CD8-positive, alpha-beta memory T cell (primary cell): ENCODE results near the gene WNK2. TPM values are rescaled to one million over a fixed set of nuclear protein-coding genes. Genes with fewer than 3 reads are reported as not detected.

Source experiments
- CTCF ChIA-PET: fragments of 350-600 bp; sonication (Branson Sonifier 250); formaldehyde crosslinking; loops from one replicate; lab custom pipeline; 2021; ENCODE audit warnings: antibody characterized with exemption; lab: Charles Lee
- POLR2A ChIA-PET: fragments of 350-600 bp; sonication (Branson Sonifier 250); formaldehyde crosslinking; loops from one replicate; lab custom pipeline; 2021; ENCODE audit warnings: antibody characterized with exemption; lab: Charles Lee
- DNase-seq, 5 donors: peaks; one replicate each; pipeline versions ENCODE4 v3.0.0 to v3.0.0-alpha.2; 2020 to 2022; ENCODE audit warnings: mixed read lengths in 1 of 5
- H3K27ac ChIP-seq: one replicate; pipeline ENCODE4 v1.7.0; 2013; ENCODE audit warnings: low read depth, mild to moderate bottlenecking, low read length, moderate library complexity
- H3K27me3 ChIP-seq: 2 replicates; pipeline ENCODE4 v1.7.0; 2013; ENCODE audit warnings: low read length, mild to moderate bottlenecking; ENCODE audit not compliant: insufficient read depth, poor library complexity, severe bottlenecking
- H3K36me3 ChIP-seq: 2 replicates; pipeline ENCODE4 v1.7.0; 2013; ENCODE audit warnings: mild to moderate bottlenecking, low read length, moderate library complexity; ENCODE audit not compliant: insufficient read depth
- H3K4me1 ChIP-seq: 2 replicates; pipeline ENCODE4 v1.7.0; 2013; ENCODE audit warnings: mild to moderate bottlenecking, low read length, moderate library complexity; ENCODE audit not compliant: insufficient read depth
- H3K4me3 ChIP-seq: 2 replicates; pipeline ENCODE4 v1.7.0; 2013; ENCODE audit warnings: mild to moderate bottlenecking, low read length
- H3K9me3 ChIP-seq: 2 replicates; pipeline ENCODE4 v1.7.0; 2013; ENCODE audit warnings: mild to moderate bottlenecking, low read length
- H3K27ac Mint-ChIP-seq, 8 donors: one replicate each; pipeline ENCODE4 v1.8.0; 2020 to 2021; ENCODE audit warnings: mixed read lengths in 8 of 8, mild to moderate bottlenecking in 6 of 8, inconsistent platforms in 3 of 8, moderate library complexity in 3 of 8
- H3K27me3 Mint-ChIP-seq, 2 donors: one replicate each; pipeline ENCODE4 v1.8.0; 2020 to 2021; ENCODE audit warnings: mixed read lengths in 2 of 2, mild to moderate bottlenecking in 1 of 2, moderate library complexity in 1 of 2
- H3K36me3 Mint-ChIP-seq, 3 donors: one replicate each; pipeline ENCODE4 v1.8.0; 2020 to 2021; ENCODE audit warnings: mixed read lengths in 3 of 3, inconsistent platforms in 1 of 3, mild to moderate bottlenecking in 1 of 3
- H3K4me1 Mint-ChIP-seq, 3 donors: one replicate each; pipeline ENCODE4 v1.8.0; 2020 to 2021; ENCODE audit warnings: mixed read lengths in 3 of 3, inconsistent platforms in 1 of 3, mild to moderate bottlenecking in 1 of 3
- H3K4me3 Mint-ChIP-seq, 7 donors: one replicate each; pipeline ENCODE4 v1.8.0; 2020 to 2021; ENCODE audit warnings: mixed read lengths in 7 of 7, mild to moderate bottlenecking in 6 of 7, moderate library complexity in 4 of 7, inconsistent platforms in 2 of 7
- H3K9me3 Mint-ChIP-seq, 5 donors: one replicate each; pipeline ENCODE4 v1.8.0; 2020 to 2022; ENCODE audit warnings: mixed read lengths in 5 of 5, mild to moderate bottlenecking in 3 of 5, moderate library complexity in 2 of 5, inconsistent platforms in 1 of 5
- polyA plus RNA-seq: library from polyadenylated mRNA; unstranded; fragments of 300-500 nt; fragmentation: Illumina TruSeq; gene quantifications from one replicate; pipeline ENCODE4 v1.2.3, GENCODE V29; 2021
- total RNA-seq, 2 experiments: library from RNA; stranded (reverse); gene quantifications; one replicate each; pipeline ENCODE4 v1.2.3, GENCODE V29; 2021

WNK2 gene
- total and polyA plus RNA-seq, 3 experiments from 2014 or later, result 0.20 to 0.55 TPM; not detected in 1

- H3K27me3 Mint-ChIP-seq, result peaks cover 24 to 39% of the 10 kb centered on the region in 2 donors
- Histone ChIP-seq H3K9me3 (no peaks in the 10 kb centered on the region), H3K4me1 (peaks cover 21% of the 10 kb centered on the region), H3K36me3 (no peaks in the 10 kb centered on the region), H3K27me3 (peaks cover 6% of the 10 kb centered on the region), H3K4me3 (no peak overlapping the region), H3K27ac (no peak overlapping the region)
- CTCF ChIA-PET, result no interaction called here
- no peak overlapping the region for H3K4me3 Mint-ChIP-seq
- H3K4me1 Mint-ChIP-seq, result peaks cover 8 to 11% (median 9%) of the 10 kb centered on the region in 3 donors
- H3K27ac Mint-ChIP-seq, result no peak overlapping the region
- peaks cover 4 to 10% (median 6%) of the 10 kb centered on the region in 5 donors for H3K9me3 Mint-ChIP-seq
- POLR2A ChIA-PET, result no interaction called here
- H3K36me3 Mint-ChIP-seq, result peaks cover 0 to 16% (median 3%) of the 10 kb centered on the region in 3 donors
- no peak for DNase-seq
Measured at GRCh38 chr9:93266521-93267001, 82.6 kb downstream of the WNK2 start.

DNA sequence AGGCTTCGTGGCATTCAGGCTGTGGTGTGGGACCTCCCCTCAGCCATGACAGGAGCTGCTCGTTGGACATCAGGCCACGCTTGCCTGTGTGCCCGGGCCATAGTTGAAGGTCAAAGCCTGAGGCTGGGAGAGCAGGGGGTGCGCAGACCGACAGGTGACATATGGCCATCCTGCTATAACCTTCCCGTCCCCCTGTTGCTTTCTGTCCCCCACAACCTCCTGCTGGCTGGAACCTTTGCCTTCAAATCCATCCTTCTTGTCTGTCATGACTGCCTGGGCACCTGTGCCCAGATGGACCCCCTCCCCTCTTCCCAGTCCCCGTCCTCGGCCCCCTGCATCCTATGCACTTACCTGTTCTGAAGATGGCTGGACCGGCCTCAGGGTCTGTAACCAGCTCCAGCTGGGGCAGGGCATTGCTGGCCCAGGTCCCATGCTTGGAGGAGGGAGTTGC is 83.2 kb downstream of the WNK2 start:
- H3K4me3 Mint-ChIP-seq, result no peak overlapping the region

DNA sequence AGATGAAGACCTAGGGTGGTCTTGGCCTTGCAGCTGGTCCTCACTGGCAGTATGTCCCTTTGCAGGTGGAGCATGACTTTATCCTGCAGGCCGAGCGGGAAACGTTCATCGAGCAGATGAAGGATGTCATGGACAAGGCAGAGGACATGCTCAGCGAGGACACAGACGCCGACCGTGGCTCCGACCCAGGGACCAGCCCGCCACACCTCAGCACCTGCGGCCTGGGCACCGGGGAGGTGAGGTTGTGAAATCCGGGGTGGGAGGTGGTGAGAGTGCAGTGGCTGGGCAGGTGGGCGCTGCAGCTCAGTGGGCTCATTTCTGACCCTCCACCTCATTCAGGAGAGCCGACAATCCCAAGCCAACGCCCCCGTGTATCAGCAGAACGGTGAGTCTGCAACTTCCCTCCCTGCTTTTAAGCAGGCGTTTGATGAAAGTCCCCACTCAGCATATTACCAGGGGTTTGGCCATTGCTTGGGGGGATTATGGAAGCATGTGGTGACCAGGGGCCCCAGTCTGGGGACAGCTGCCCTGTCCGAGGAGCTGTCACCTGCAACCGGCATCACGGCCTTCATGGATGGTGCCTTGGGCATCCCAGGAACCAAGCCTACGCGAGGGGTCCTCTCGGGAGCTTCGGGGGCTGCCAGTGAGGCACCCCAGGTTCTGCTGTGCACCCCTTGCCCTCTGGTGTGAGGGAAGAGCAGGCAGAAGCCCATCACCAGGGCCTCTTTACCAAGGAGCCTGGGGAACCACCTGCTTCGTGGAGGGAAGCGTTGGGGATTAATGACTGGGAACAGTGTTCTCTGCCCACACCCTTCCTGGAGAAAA is 84.0 kb downstream of the WNK2 start:
- Histone ChIP-seq H3K27ac (no peak overlapping the region), H3K4me1 (peaks cover 21% of the 10 kb centered on the region), H3K27me3 (peaks cover 6% of the 10 kb centered on the region), H3K9me3 (no peaks in the 10 kb centered on the region), H3K4me3 (peak overlapping the region; percentile 40), H3K36me3 (no peaks in the 10 kb centered on the region)
- Mint-ChIP-seq H3K9me3 (peaks cover 8 to 18% (median 13%) of the 10 kb centered on the region in 5 donors), H3K4me1 (peaks cover 8 to 11% (median 9%) of the 10 kb centered on the region in 3 donors), H3K4me3 (no peak overlapping the region), H3K27ac (no peak overlapping the region), H3K27me3 (peaks cover 30 to 46% of the 10 kb centered on the region in 2 donors), H3K36me3 (peaks cover 0 to 23% (median 3%) of the 10 kb centered on the region in 3 donors)
- POLR2A ChIA-PET, result no interaction called here
- CTCF ChIA-PET, result no interaction called here
- no peak for DNase-seq

More for the DNA sequence above, 83.2 kb downstream of the WNK2 start:
- no peaks in the 10 kb centered on the region for H3K36me3 ChIP-seq
- no peak overlapping the region for H3K4me3 ChIP-seq
- H3K27me3 ChIP-seq, result peaks cover 6% of the 10 kb centered on the region
- Mint-ChIP-seq H3K27me3 (peaks cover 28 to 44% of the 10 kb centered on the region in 2 donors), H3K9me3 (peaks cover 7 to 16% (median 12%) of the 10 kb centered on the region in 5 donors), H3K4me1 (peaks cover 8 to 11% (median 9%) of the 10 kb centered on the region in 3 donors), H3K27ac (no peak overlapping the region), H3K36me3 (peaks cover 0 to 22% (median 3%) of the 10 kb centered on the region in 3 donors)
- ChIA-PET CTCF (no interaction called here), POLR2A (no interaction called here)
- no peaks in the 10 kb centered on the region for H3K9me3 ChIP-seq
- H3K4me1 ChIP-seq, result peaks cover 21% of the 10 kb centered on the region
- DNase-seq, result no peak
- H3K27ac ChIP-seq, result no peak overlapping the region

DNA sequence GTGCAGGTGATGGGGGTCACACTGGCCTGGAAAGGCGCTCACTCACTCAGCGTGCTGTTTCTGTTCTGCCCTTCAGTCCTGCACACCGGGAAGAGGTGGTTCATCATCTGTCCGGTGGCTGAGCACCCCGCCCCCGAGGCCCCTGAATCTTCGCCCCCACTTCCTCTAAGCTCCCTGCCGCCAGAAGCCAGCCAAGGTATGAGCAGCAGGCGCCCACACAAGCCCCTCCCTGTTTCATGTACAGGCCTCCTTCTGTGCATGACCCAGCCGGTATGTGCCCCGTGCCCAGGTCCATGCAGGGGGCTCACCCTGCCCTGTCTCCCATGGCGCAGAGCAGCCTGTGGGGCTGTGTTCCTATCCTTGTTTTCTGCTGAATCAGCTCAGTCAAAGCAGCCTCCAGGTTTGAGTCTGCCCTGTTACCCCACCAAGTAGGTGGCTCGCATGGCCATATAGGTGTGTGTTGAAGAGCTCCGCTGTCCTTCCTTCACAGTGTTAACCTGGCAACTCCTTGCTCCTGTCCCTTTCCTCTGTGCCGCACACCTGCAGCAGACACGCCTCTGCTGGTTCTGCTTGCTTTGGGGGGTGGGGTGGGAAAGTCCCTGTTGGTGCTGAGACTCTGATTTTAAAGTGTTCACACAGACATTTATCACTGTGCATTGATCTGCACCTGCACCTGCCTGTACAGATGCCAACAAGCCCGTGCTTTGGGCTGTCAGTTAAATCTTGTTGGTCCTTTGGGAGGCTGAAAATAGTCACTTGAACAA is 84.8 kb downstream of the WNK2 start:
- Mint-ChIP-seq H3K9me3 (peaks cover 12 to 23% (median 17%) of the 10 kb centered on the region in 5 donors), H3K4me1 (peaks cover 8 to 11% (median 9%) of the 10 kb centered on the region in 3 donors), H3K36me3 (peaks cover 0 to 23% (median 3%) of the 10 kb centered on the region in 3 donors), H3K27ac (peak overlapping the region in 1 of 8 donors; percentile 70), H3K4me3 (peak overlapping the region in 4 of 7 donors; percentile 39 to 58 (median 48)), H3K27me3 (peaks cover 30 to 46% of the 10 kb centered on the region in 2 donors)
- H3K9me3 ChIP-seq, result no peaks in the 10 kb centered on the region
- H3K27me3 ChIP-seq, result peaks cover 6% of the 10 kb centered on the region
- peak in 1 of 5 donors; percentile 16 for DNase-seq
- no peaks in the 10 kb centered on the region for H3K36me3 ChIP-seq
- no peak overlapping the region for H3K27ac ChIP-seq
- peaks cover 21% of the 10 kb centered on the region for H3K4me1 ChIP-seq
- POLR2A ChIA-PET, result no interaction called here
- CTCF ChIA-PET, result no interaction called here
- H3K4me3 ChIP-seq, result peak overlapping the region; percentile 40

GRCh38 chr9:93270976-93271375 is 87.0 kb downstream of the WNK2 start:
- DNase-seq, result no peak
- Mint-ChIP-seq H3K4me3 (no peak overlapping the region), H3K27ac (no peak overlapping the region), H3K4me1 (peaks cover 7 to 11% (median 9%) of the 10 kb centered on the region in 3 donors), H3K36me3 (peaks cover 0 to 20% (median 3%) of the 10 kb centered on the region in 3 donors), H3K9me3 (peaks cover 12 to 23% (median 17%) of the 10 kb centered on the region in 5 donors), H3K27me3 (peaks cover 27 to 46% of the 10 kb centered on the region in 2 donors)
- ChIA-PET POLR2A (no interaction called here), CTCF (no interaction called here)
- no peak overlapping the region for H3K27ac ChIP-seq
- peaks cover 6% of the 10 kb centered on the region for H3K27me3 ChIP-seq
- no peak overlapping the region for H3K4me3 ChIP-seq
- no peaks in the 10 kb centered on the region for H3K9me3 ChIP-seq
- H3K36me3 ChIP-seq, result no peaks in the 10 kb centered on the region
- H3K4me1 ChIP-seq, result peaks cover 21% of the 10 kb centered on the region

DNA sequence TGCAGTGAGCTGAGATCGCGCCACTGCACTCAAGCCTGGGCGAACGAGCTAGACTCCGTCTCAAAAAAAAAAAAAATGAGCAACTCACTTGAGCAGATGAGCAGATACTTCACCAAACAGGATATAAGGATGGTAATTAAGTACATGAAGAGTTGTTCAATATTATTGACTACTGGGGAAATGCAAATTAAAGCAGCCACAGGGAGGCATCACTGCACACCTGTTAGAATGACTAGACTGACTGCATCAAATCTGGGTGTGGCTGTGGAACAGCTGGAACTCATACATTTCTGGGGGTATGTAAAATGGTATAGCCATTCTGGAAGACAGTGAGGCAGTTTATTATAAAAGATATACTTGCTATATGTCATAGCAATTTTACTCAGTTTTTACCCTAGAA is 93.0 kb downstream of the WNK2 start:
- POLR2A ChIA-PET, result no interaction called here
- H3K36me3 ChIP-seq, result no peaks in the 10 kb centered on the region
- peaks cover 5 to 10% (median 7%) of the 10 kb centered on the region in 5 donors for H3K9me3 Mint-ChIP-seq
- no peak overlapping the region for H3K4me3 ChIP-seq
- H3K27ac ChIP-seq, result no peak overlapping the region
- H3K4me3 Mint-ChIP-seq, result no peak overlapping the region
- H3K9me3 ChIP-seq, result no peaks in the 10 kb centered on the region
- H3K27me3 Mint-ChIP-seq, result peaks cover 13 to 48% of the 10 kb centered on the region in 2 donors
- peaks cover 0 to 3% (median 0%) of the 10 kb centered on the region in 3 donors for H3K36me3 Mint-ChIP-seq
- DNase-seq, result no peak
- CTCF ChIA-PET, result no interaction called here
- no peak overlapping the region for H3K27ac Mint-ChIP-seq
- peaks cover 4% of the 10 kb centered on the region for H3K27me3 ChIP-seq
- no peaks in the 10 kb centered on the region for H3K4me1 ChIP-seq
- no peaks in the 10 kb centered on the region for H3K4me1 Mint-ChIP-seq

DNA sequence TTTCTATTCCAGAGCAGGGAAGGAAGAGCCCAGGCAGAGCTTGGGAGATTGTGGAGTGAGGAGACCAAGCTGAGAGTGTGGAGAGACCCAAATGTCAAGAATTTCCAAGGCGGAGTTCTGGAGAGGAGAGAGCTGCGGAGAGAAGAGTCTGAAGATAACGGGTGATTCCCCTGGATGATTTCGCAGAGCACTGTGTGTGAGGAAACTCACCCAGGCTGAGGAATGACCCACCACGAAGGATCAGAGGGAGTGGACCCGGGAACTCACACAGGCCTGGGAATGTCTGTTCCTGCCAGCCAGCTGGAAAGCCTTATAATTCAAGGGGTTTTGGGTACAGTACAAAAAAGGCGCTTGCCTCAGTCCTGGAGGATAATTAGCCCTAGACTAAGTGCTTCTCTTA is 94.2 kb downstream of the WNK2 start:
- Histone ChIP-seq H3K9me3 (no peaks in the 10 kb centered on the region), H3K4me1 (no peaks in the 10 kb centered on the region), H3K36me3 (no peaks in the 10 kb centered on the region), H3K27ac (no peak overlapping the region), H3K4me3 (no peak overlapping the region), H3K27me3 (peaks cover 4% of the 10 kb centered on the region)
- no peaks in the 10 kb centered on the region for H3K4me1 Mint-ChIP-seq
- ChIA-PET CTCF (no interaction called here), POLR2A (no interaction called here)
- H3K4me3 Mint-ChIP-seq, result no peak overlapping the region
- peaks cover 9 to 50% of the 10 kb centered on the region in 2 donors for H3K27me3 Mint-ChIP-seq
- peaks cover 3 to 6% (median 4%) of the 10 kb centered on the region in 5 donors for H3K9me3 Mint-ChIP-seq
- no peak overlapping the region for H3K27ac Mint-ChIP-seq
- DNase-seq, result no peak
- no peaks in the 10 kb centered on the region for H3K36me3 Mint-ChIP-seq
